Measurements from ENCODE around the gene RAET1L.

DNA sequence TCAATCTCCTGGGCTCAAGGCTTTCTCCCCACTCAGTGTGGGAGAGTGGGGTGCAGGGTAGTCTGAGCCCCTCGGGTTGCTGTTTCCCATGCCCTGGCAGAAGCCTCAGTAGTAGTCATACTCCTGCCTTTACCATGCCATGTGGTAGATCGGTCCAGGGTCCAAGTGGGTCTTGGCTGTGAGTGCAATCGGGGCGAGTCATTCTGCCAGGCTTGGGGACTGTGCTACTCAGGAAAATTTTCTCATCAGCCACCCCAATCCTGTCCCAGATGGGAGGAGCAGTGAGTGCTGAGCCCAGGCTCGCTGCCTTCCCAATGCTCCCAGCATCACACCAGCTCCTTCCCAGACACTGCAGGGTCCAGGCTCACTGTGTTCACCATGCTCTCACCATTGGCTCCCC, 10.7 kb upstream of the RAET1L start:
- TF ChIP-seq, protein P1, sequence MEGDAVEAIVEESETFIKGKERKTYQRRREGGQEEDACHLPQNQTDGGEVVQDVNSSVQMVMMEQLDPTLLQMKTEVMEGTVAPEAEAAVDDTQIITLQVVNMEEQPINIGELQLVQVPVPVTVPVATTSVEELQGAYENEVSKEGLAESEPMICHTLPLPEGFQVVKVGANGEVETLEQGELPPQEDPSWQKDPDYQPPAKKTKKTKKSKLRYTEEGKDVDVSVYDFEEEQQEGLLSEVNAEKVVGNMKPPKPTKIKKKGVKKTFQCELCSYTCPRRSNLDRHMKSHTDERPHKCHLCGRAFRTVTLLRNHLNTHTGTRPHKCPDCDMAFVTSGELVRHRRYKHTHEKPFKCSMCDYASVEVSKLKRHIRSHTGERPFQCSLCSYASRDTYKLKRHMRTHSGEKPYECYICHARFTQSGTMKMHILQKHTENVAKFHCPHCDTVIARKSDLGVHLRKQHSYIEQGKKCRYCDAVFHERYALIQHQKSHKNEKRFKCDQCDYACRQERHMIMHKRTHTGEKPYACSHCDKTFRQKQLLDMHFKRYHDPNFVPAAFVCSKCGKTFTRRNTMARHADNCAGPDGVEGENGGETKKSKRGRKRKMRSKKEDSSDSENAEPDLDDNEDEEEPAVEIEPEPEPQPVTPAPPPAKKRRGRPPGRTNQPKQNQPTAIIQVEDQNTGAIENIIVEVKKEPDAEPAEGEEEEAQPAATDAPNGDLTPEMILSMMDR (IDR thresholded peaks at IDR 0.05), result no peak
- TF ChIP-seq POLR2A (IDR thresholded peaks at IDR 0.05), result no peak

All from lower leg skin (tissue), 3 donors.